Peyer's patch (tissue), 4 donors: Measurements from ENCODE around the gene EGR1.

Experiments
- POLR2A ChIP-seq, 2 donors: fragments of 450-650 bp; IDR thresholded peaks; one replicate each; pipeline ENCODE4 v1.5.1; 2017; ENCODE audit warnings: antibody characterized with exemption in 2 of 2, mild to moderate bottlenecking in 2 of 2, moderate library complexity in 2 of 2
- TF ChIP-seq, protein P1 (sequence below), 6 experiments: fragments of 450-650 bp in 4 of 6; fragments of 200-600 bp in 2 of 6; sonication (generic) in 1 of 6; IDR thresholded peaks; one replicate each; pipeline ENCODE4 v1.5.1; 2017 to 2019; ENCODE audit warnings: antibody characterized with exemption in 6 of 6, mild to moderate bottlenecking in 3 of 6, moderate library complexity in 1 of 6

DNA sequence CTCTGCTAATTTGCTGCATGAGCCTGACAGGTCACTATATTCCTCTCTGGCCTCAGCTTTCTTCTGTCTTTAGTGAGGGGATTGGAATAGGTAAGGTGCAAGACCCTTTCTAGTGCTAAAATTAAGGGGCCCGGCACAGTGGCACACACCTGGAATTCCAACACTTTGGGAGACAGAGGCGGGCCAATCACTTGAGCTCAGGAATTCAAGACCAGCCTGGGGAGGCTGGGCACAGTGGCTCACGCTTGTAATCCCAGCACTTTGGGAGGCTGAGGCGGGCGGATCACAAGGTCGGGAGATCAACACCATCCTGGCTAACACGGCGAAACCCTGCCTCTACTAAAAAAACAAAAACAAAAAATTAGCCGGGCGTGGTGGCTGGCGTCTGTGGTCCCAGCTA lies 37.2 kb downstream of the EGR1 start:
- TF ChIP-seq, protein P1, sequence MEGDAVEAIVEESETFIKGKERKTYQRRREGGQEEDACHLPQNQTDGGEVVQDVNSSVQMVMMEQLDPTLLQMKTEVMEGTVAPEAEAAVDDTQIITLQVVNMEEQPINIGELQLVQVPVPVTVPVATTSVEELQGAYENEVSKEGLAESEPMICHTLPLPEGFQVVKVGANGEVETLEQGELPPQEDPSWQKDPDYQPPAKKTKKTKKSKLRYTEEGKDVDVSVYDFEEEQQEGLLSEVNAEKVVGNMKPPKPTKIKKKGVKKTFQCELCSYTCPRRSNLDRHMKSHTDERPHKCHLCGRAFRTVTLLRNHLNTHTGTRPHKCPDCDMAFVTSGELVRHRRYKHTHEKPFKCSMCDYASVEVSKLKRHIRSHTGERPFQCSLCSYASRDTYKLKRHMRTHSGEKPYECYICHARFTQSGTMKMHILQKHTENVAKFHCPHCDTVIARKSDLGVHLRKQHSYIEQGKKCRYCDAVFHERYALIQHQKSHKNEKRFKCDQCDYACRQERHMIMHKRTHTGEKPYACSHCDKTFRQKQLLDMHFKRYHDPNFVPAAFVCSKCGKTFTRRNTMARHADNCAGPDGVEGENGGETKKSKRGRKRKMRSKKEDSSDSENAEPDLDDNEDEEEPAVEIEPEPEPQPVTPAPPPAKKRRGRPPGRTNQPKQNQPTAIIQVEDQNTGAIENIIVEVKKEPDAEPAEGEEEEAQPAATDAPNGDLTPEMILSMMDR (IDR thresholded peaks at IDR 0.05) = no peak
- no peak for TF ChIP-seq POLR2A (IDR thresholded peaks at IDR 0.05)
